PC-9 (cell line): ENCODE results near the gene SLC35G6. TPM values are rescaled to one million over a fixed set of nuclear protein-coding genes. Genes with fewer than 3 reads are reported as not detected.

Experiments used
- BruUV-seq: library from RNA; stranded (reverse); fragments of 400-500 nt; replicated peaks from 2 replicates; lab custom pipeline; 2021; lab: Mats Ljungman, UMichigan
- CTCF ChIA-PET: fragments of 300-600 bp; sonication (Branson Sonifier 250); formaldehyde crosslinking; loops from one replicate; lab custom pipeline; 2022; ENCODE audit warnings: antibody characterized with exemption; lab: Charles Lee
- POLR2A ChIA-PET: fragments of 300-600 bp; sonication (Branson Sonifier 250); formaldehyde crosslinking; loops from one replicate; lab custom pipeline; 2022; ENCODE audit warnings: antibody characterized with exemption; ENCODE audit not compliant: unreplicated experiment; lab: Charles Lee
- DNase-seq, 2 experiments: peaks; one replicate each; pipeline versions ENCODE4 v3.0.0 to v3.0.0-alpha.2; 2015 to 2022; ENCODE audit warnings: mixed read lengths in 1 of 2
- H2AFZ ChIP-seq: fragments of 200-600 bp; sonication (generic); 2 replicates; pipeline ENCODE4 v1.8.1; 2017; ENCODE audit warnings: antibody characterized with exemption
- H3F3A ChIP-seq: fragments of 200-600 bp; sonication (generic); 2 replicates; pipeline ENCODE4 v1.8.1; 2017; ENCODE audit warnings: antibody characterized with exemption, mild to moderate bottlenecking, low read depth; ENCODE audit not compliant: insufficient read depth
- H3K27ac ChIP-seq: fragments of 200-600 bp; sonication (generic); 2 replicates; pipeline ENCODE4 v1.6.1; 2016; ENCODE audit warnings: mixed run types
- H3K27me3 ChIP-seq: fragments of 200-600 bp; sonication (generic); 2 replicates; pipeline ENCODE4 v1.6.1; 2016; ENCODE audit warnings: low read depth, mixed run types; ENCODE audit not compliant: insufficient read depth
- H3K36me3 ChIP-seq: fragments of 200-600 bp; sonication (generic); 2 replicates; pipeline ENCODE4 v1.6.1; 2016; ENCODE audit warnings: low read depth, mixed run types
- H3K4me1 ChIP-seq: fragments of 200-600 bp; sonication (generic); replicated peaks from 2 replicates; pipeline ENCODE4 v1.6.1; 2016; ENCODE audit warnings: mixed run types; ENCODE audit not compliant: insufficient read depth
- H3K4me2 ChIP-seq: fragments of 200-600 bp; sonication (generic); 2 replicates; pipeline ENCODE4 v1.6.1; 2017; ENCODE audit warnings: mixed run types
- H3K4me3 ChIP-seq: fragments of 200-600 bp; sonication (generic); 2 replicates; pipeline ENCODE4 v1.6.1; 2016; ENCODE audit warnings: mixed run types
- H3K79me2 ChIP-seq: fragments of 200-600 bp; sonication (generic); 2 replicates; pipeline ENCODE4 v1.6.1; 2017; ENCODE audit warnings: low read depth, mixed run types
- H3K9me2 ChIP-seq: fragments of 200-600 bp; sonication (generic); 2 replicates; pipeline ENCODE4 v1.8.1; 2017; ENCODE audit warnings: mild to moderate bottlenecking; ENCODE audit not compliant: insufficient read depth
- H3K9me3 ChIP-seq: fragments of 200-600 bp; sonication (generic); 2 replicates; pipeline ENCODE4 v1.8.1; 2016; ENCODE audit warnings: low read depth; ENCODE audit not compliant: insufficient read depth
- H4K20me1 ChIP-seq: fragments of 200-600 bp; sonication (generic); 2 replicates; pipeline ENCODE4 v1.8.1; 2017; ENCODE audit not compliant: insufficient read depth
- EZH2 ChIP-seq: fragments of 200-600 bp; sonication (generic); IDR thresholded peaks from 2 replicates; pipeline ENCODE4 v1.8.0; 2017; ENCODE audit warnings: antibody characterized with exemption, low read depth
- intact Hi-C: fragments of 100-400 bp; cut with micrococcal nuclease; formaldehyde crosslinking; loops from one replicate; pipeline ENCODE4 v1.10.0; 2022; ENCODE audit not compliant: unreplicated experiment
- total RNA-seq: library from RNA; stranded (reverse); gene quantifications from 2 replicates; pipeline ENCODE4 v1.2.3, GENCODE V29; 2021
- TF ChIP-seq, protein P1 (sequence below): fragments of 200-600 bp; sonication (generic); conservative IDR thresholded peaks from 2 replicates; pipeline ENCODE4 v1.6.1; 2017; ENCODE audit warnings: mixed run types, antibody characterized with exemption, mild to moderate bottlenecking, moderate library complexity

SLC35G6 gene
- total RNA-seq, 1 experiment from 2014 or later = not detected

- Histone ChIP-seq H2AFZ (no peak overlapping the region), H4K20me1 (no peaks in the 10 kb centered on the region), H3K4me2 (no peak overlapping the region), H3K4me3 (no peak overlapping the region), H3K9me3 (no peaks in the 10 kb centered on the region), H3K4me1 (no peaks in the 10 kb centered on the region), H3K79me2 (no peaks in the 10 kb centered on the region), H3F3A (peaks cover 7% of the 10 kb centered on the region; the same call in 1 of the 2 replicates), H3K27ac (no peak overlapping the region), H3K9me2 (no peaks in the 10 kb centered on the region), H3K36me3 (no peaks in the 10 kb centered on the region), H3K27me3 (no peaks in the 10 kb centered on the region)
- CTCF ChIA-PET = interaction anchor here (0.6 to 2.9 kb wide), 5 partner anchors 45 to 155 kb away, joined by 3 to 22 read pairs (median 4); no protein-coding TSS in a partner anchor
- DNase-seq = no peak
- BruUV-seq = no TSS peak
- TF ChIP-seq, protein P1, sequence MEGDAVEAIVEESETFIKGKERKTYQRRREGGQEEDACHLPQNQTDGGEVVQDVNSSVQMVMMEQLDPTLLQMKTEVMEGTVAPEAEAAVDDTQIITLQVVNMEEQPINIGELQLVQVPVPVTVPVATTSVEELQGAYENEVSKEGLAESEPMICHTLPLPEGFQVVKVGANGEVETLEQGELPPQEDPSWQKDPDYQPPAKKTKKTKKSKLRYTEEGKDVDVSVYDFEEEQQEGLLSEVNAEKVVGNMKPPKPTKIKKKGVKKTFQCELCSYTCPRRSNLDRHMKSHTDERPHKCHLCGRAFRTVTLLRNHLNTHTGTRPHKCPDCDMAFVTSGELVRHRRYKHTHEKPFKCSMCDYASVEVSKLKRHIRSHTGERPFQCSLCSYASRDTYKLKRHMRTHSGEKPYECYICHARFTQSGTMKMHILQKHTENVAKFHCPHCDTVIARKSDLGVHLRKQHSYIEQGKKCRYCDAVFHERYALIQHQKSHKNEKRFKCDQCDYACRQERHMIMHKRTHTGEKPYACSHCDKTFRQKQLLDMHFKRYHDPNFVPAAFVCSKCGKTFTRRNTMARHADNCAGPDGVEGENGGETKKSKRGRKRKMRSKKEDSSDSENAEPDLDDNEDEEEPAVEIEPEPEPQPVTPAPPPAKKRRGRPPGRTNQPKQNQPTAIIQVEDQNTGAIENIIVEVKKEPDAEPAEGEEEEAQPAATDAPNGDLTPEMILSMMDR = no peak
- TF ChIP-seq EZH2 = no peak
- POLR2A ChIA-PET = no interaction called here
- intact Hi-C loops = no loop called here
These were observed 34.8 kb downstream of the SLC35G6 start for GRCh38 chr17:7515911-7516610.

GRCh38 chr17:7523033-7523432, 41.8 kb downstream of the SLC35G6 start:
- Histone ChIP-seq H3K27ac (no peak overlapping the region), H4K20me1 (no peaks in the 10 kb centered on the region), H3F3A (no peaks in the 10 kb centered on the region), H3K4me1 (no peaks in the 10 kb centered on the region), H3K79me2 (no peaks in the 10 kb centered on the region), H2AFZ (no peak overlapping the region), H3K4me3 (no peak overlapping the region), H3K36me3 (no peaks in the 10 kb centered on the region), H3K9me3 (no peaks in the 10 kb centered on the region), H3K27me3 (no peaks in the 10 kb centered on the region), H3K9me2 (no peaks in the 10 kb centered on the region), H3K4me2 (no peak overlapping the region)
- intact Hi-C loops = no loop called here
- POLR2A ChIA-PET = interaction anchor here (0.6 kb wide), 1 partner anchor 14 kb away, joined by 4 read pairs; no protein-coding TSS in a partner anchor
- DNase-seq = no peak
- CTCF ChIA-PET = interaction anchor here (0.6 kb wide), 1 partner anchor 23 kb away, joined by 15 read pairs; no protein-coding TSS in a partner anchor
- no peak for TF ChIP-seq EZH2
- TF ChIP-seq, protein P1 = peak; percentile 52
- BruUV-seq = no TSS peak

GRCh38 chr17:7528842-7529241, 47.6 kb downstream of the SLC35G6 start:
- H3K9me3 ChIP-seq = no peaks in the 10 kb centered on the region; the same call in 1 of the 2 replicates
- no peak for DNase-seq
- H3F3A ChIP-seq = no peaks in the 10 kb centered on the region; the same call in 1 of the 2 replicates
- BruUV-seq = no TSS peak
- TF ChIP-seq EZH2 = no peak
- TF ChIP-seq, protein P1 = no peak
- no peak overlapping the region for H3K4me3 ChIP-seq
- H3K9me2 ChIP-seq = no peaks in the 10 kb centered on the region
- no peaks in the 10 kb centered on the region for H3K27me3 ChIP-seq
- H3K27ac ChIP-seq = no peak overlapping the region
- H3K4me2 ChIP-seq = no peak overlapping the region
- no peaks in the 10 kb centered on the region for H3K4me1 ChIP-seq
- no peaks in the 10 kb centered on the region for H4K20me1 ChIP-seq
- ChIA-PET POLR2A (no interaction called here), CTCF (no interaction called here)
- intact Hi-C loops = no loop called here
- no peaks in the 10 kb centered on the region for H3K79me2 ChIP-seq
- no peak overlapping the region for H2AFZ ChIP-seq
- no peaks in the 10 kb centered on the region for H3K36me3 ChIP-seq
